Left lung (tissue), 10 donors: ENCODE results near the gene TUBB3. TPM values are rescaled to one million over a fixed set of nuclear protein-coding genes. Genes with fewer than 3 reads are reported as not detected.

Source experiments
- ATAC-seq: fragments of 200-7000 bp; cut with Tn5 transposase; one replicate; pipeline ENCODE4 v1.9.1; 2020; ENCODE audit warnings: moderate library complexity
- DNase-seq, 4 donors: peaks; one replicate each; pipeline ENCODE4 v3.0.0-alpha.2; 2013 to 2020
- H3K27ac ChIP-seq, 2 donors: fragments of 200-600 bp; sonication (generic) in 1 of 2; one replicate each; pipeline versions ENCODE4 v1.5.0 to v1.8.0; 2020 to 2021
- H3K27me3 ChIP-seq, 2 donors: fragments of 200-600 bp; sonication (generic) in 1 of 2; one replicate each; pipeline versions ENCODE4 v1.5.0 to v1.8.0; 2020 to 2021
- H3K36me3 ChIP-seq, 2 donors: fragments of 200-600 bp; sonication (generic) in 1 of 2; one replicate each; pipeline versions ENCODE4 v1.5.0 to v1.8.0; 2020 to 2021
- H3K4me1 ChIP-seq, 2 donors: fragments of 200-600 bp; one replicate each; pipeline ENCODE4 v1.8.0; 2021
- H3K4me3 ChIP-seq, 2 donors: fragments of 200-600 bp; sonication (generic) in 1 of 2; one replicate each; pipeline versions ENCODE4 v1.5.0 to v1.8.0; 2020 to 2021; ENCODE audit warnings: mild to moderate bottlenecking in 1 of 2
- H3K9me3 ChIP-seq, 2 donors: fragments of 200-600 bp; sonication (generic) in 1 of 2; one replicate each; pipeline versions ENCODE4 v1.5.0 to v1.8.0; 2020 to 2021
- CTCF ChIP-seq, 2 donors: fragments of 200-600 bp; sonication (generic) in 1 of 2; IDR thresholded peaks; one replicate each; pipeline versions ENCODE4 v1.5.0 to v1.8.0; 2021; ENCODE audit warnings: antibody characterized with exemption in 2 of 2
- intact Hi-C, 2 donors: fragments of 100-400 bp; cut with DNase I; formaldehyde crosslinking; loops; one replicate each; pipeline versions ENCODE4 v1.11.2 to v1.14.2; 2022
- polyA plus RNA-seq, 6 donors: library from polyadenylated mRNA; unstranded; fragments of 120-200 nt; gene quantifications; one replicate each; pipeline ENCODE4 v1.2.1, GENCODE V29; 2013; ENCODE audit not compliant: insufficient read length in 6 of 6
- total RNA-seq, 2 donors: library from RNA; stranded (reverse); fragmentation: NEBNext Ultra II Directional; extraction: Animal tissue kit (Norgen Biotek cat#: 25700); gene quantifications; one replicate each; pipeline ENCODE4 v1.2.1, GENCODE V29; 2021
- donor health status: DM: no; HTN: yes; CAD: no.
- donor health status: DM: no; HTN: no; CAD: no.

TUBB3 gene
- total and polyA plus RNA-seq, 8 donors: 2.7 to 54.2 (median 8.3) TPM

- ATAC-seq: no peak
- no peak overlapping the region for H3K4me3 ChIP-seq
- H3K9me3 ChIP-seq: no peaks in the 10 kb centered on the region
- no peaks in the 10 kb centered on the region for H3K4me1 ChIP-seq
- no peaks in the 10 kb centered on the region for H3K27me3 ChIP-seq
- H3K36me3 ChIP-seq: peaks cover 0 to 80% of the 10 kb centered on the region in 2 donors
- no peak for DNase-seq
- intact Hi-C loops: no loop called here
- no peak for TF ChIP-seq CTCF (IDR thresholded peaks at IDR 0.05)
- H3K27ac ChIP-seq: no peak overlapping the region
Observed at GRCh38 chr16:89902980-89903379, 20.2 kb upstream of the TUBB3 start.

- Histone ChIP-seq H3K9me3 (no peaks in the 10 kb centered on the region), H3K27me3 (no peaks in the 10 kb centered on the region), H3K4me3 (no peak overlapping the region), H3K36me3 (peaks cover 0 to 74% of the 10 kb centered on the region in 2 donors), H3K27ac (no peak overlapping the region), H3K4me1 (no peaks in the 10 kb centered on the region)
- no peak for TF ChIP-seq CTCF (IDR thresholded peaks at IDR 0.05)
- intact Hi-C loops: no loop called here
- ATAC-seq (no peak), DNase-seq (peak in 1 of 4 donors; percentile 54)
Observed at GRCh38 chr16:89903908-89904515, 19.1 kb upstream of the TUBB3 start.

- no peaks in the 10 kb centered on the region for H3K27me3 ChIP-seq
- intact Hi-C loops: no loop called here
- H3K9me3 ChIP-seq: no peaks in the 10 kb centered on the region
- H3K4me3 ChIP-seq: no peak overlapping the region
- ATAC-seq (peak; percentile 9), DNase-seq (peak in 2 of 4 donors; percentile 58 to 73)
- H3K36me3 ChIP-seq: peaks cover 0 to 73% of the 10 kb centered on the region in 2 donors
- no peak overlapping the region for H3K27ac ChIP-seq
- H3K4me1 ChIP-seq: peaks cover 0 to 3% of the 10 kb centered on the region in 2 donors
- no peak for TF ChIP-seq CTCF (IDR thresholded peaks at IDR 0.05)
Observed at GRCh38 chr16:89904606-89905510, 18.3 kb upstream of the TUBB3 start.

GRCh38 chr16:89905511-89906139, 17.5 kb upstream of the TUBB3 start:
- H3K4me3 ChIP-seq: no peak overlapping the region
- intact Hi-C loops: no loop called here
- peaks cover 0 to 7% of the 10 kb centered on the region in 2 donors for H3K4me1 ChIP-seq
- no peaks in the 10 kb centered on the region for H3K27me3 ChIP-seq
- H3K36me3 ChIP-seq: peaks cover 0 to 71% of the 10 kb centered on the region in 2 donors
- H3K27ac ChIP-seq: no peak overlapping the region
- ATAC-seq: no peak
- no peak for TF ChIP-seq CTCF (IDR thresholded peaks at IDR 0.05)
- H3K9me3 ChIP-seq: no peaks in the 10 kb centered on the region
- DNase-seq: peak in 1 of 4 donors; percentile 49
